ENCODE measurements around the gene CDK4. TPM values are rescaled to one million over a fixed set of nuclear protein-coding genes. Genes with fewer than 3 reads are reported as not detected.

The CDK4 gene
- total and polyA plus RNA-seq, 9 donors: 92.1 to 192 (median 168) TPM

DNA sequence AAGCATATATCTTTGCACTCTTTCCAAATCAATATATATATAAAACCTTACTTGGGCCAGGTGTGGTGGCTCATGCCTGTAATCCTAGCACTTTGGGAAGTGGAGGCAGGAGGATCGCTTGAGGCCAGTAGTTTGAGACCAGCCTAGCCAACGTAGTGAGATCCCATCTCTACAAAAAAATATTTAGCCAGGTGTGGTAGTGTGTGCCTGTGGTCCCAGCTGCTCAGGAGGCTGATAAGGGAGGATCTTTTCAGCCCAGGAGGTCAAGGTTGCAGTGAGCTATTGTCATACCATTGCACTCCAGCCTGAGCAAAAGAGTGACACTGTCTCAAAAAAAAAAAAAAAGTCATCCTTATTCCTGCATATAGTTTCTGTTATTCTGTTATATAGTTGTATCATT lies 43.8 kb downstream of the CDK4 start:
- no peak for DNase-seq
- Histone ChIP-seq H3K27me3 (ENCODE audit: control insufficient read depth, insufficient read depth, low read length) (no peaks in the 10 kb centered on the region), H3K36me3 (ENCODE audit: control insufficient read depth, insufficient read depth, low read length) (peaks cover 21% of the 10 kb centered on the region), H3K9me3 (replicated peaks; ENCODE audit: control insufficient read depth, low read depth, low read length) (peaks cover 6% of the 10 kb centered on the region), H3K4me1 (ENCODE audit: control insufficient read depth, insufficient read depth, low read length) (no peaks in the 10 kb centered on the region), H3K27ac (ENCODE audit: low read length) (no peak overlapping the region), H3K4me3 (ENCODE audit: low read length) (no peak overlapping the region)
- WGBS (ENCODE audit: insufficient coverage): no CpG with 5 or more reads among the region's 2 CpGs

GRCh38 chr12:57707250-57707649 lies 44.9 kb downstream of the CDK4 start:
- Histone ChIP-seq H3K36me3 (ENCODE audit: control insufficient read depth, insufficient read depth, low read length) (peaks cover 19% of the 10 kb centered on the region), H3K27ac (ENCODE audit: low read length) (no peak overlapping the region), H3K9me3 (replicated peaks; ENCODE audit: control insufficient read depth, low read depth, low read length) (peaks cover 7% of the 10 kb centered on the region), H3K4me3 (ENCODE audit: low read length) (no peak overlapping the region), H3K4me1 (ENCODE audit: control insufficient read depth, insufficient read depth, low read length) (no peaks in the 10 kb centered on the region), H3K27me3 (ENCODE audit: control insufficient read depth, insufficient read depth, low read length) (no peaks in the 10 kb centered on the region)
- no CpG with 5 or more reads among the region's 3 CpGs for WGBS (ENCODE audit: insufficient coverage)
- DNase-seq: no peak

- no peak overlapping the region for H3K27ac ChIP-seq (ENCODE audit: low read length)
- DNase-seq: no peak
- peaks cover 7% of the 10 kb centered on the region for H3K9me3 ChIP-seq (replicated peaks; ENCODE audit: control insufficient read depth, low read depth, low read length)
- H3K27me3 ChIP-seq (ENCODE audit: control insufficient read depth, insufficient read depth, low read length): no peaks in the 10 kb centered on the region
- H3K4me1 ChIP-seq (ENCODE audit: control insufficient read depth, insufficient read depth, low read length): no peaks in the 10 kb centered on the region
- peaks cover 44% of the 10 kb centered on the region for H3K36me3 ChIP-seq (ENCODE audit: control insufficient read depth, insufficient read depth, low read length)
- no peak overlapping the region for H3K4me3 ChIP-seq (ENCODE audit: low read length)
- 100% methylated on average over 1 of the region's 2 CpGs for WGBS (ENCODE audit: insufficient coverage)
These were observed 51.8 kb downstream of the CDK4 start for GRCh38 chr12:57700317-57700716.

GRCh38 chr12:57698414-57698813 lies 53.7 kb downstream of the CDK4 start:
- no peak overlapping the region for H3K4me3 ChIP-seq (ENCODE audit: low read length)
- no peaks in the 10 kb centered on the region for H3K27me3 ChIP-seq (ENCODE audit: control insufficient read depth, insufficient read depth, low read length)
- WGBS (ENCODE audit: insufficient coverage): 96% methylated on average over 3 of the region's 3 CpGs
- peaks cover 8% of the 10 kb centered on the region for H3K4me1 ChIP-seq (ENCODE audit: control insufficient read depth, insufficient read depth, low read length)
- H3K36me3 ChIP-seq (ENCODE audit: control insufficient read depth, insufficient read depth, low read length): peaks cover 44% of the 10 kb centered on the region
- DNase-seq: no peak
- H3K27ac ChIP-seq (ENCODE audit: low read length): no peak overlapping the region
- H3K9me3 ChIP-seq (replicated peaks; ENCODE audit: control insufficient read depth, low read depth, low read length): peaks cover 2% of the 10 kb centered on the region

Other genes with a start within 250 kb of the CDK4 start
- gene DDIT3, start 231.8 kb downstream of the CDK4 start, total RNA-seq: 28.3 TPM
- gene DDIT3, start 231.8 kb downstream of the CDK4 start, polyA plus RNA-seq (ENCODE audit: insufficient read depth in 1 of 8, insufficient read length in 8 of 8, low replicate concordance in 1 of 8): 10 to 100 TPM in 7 of 8 donors, 1 to 10 TPM in 1; 9.7 to 17.9 (median 13.1) TPM
- 11.0 TPM for gene MBD6, start 229.5 kb downstream of the CDK4 start, total RNA-seq
- gene MBD6, start 229.5 kb downstream of the CDK4 start, polyA plus RNA-seq (ENCODE audit: insufficient read depth in 1 of 8, insufficient read length in 8 of 8, low replicate concordance in 1 of 8): 10 to 100 TPM; 27.3 to 55.5 (median 33.1) TPM
- gene DCTN2, start 205.1 kb downstream of the CDK4 start, total RNA-seq: 108 TPM
- gene DCTN2, start 205.1 kb downstream of the CDK4 start, polyA plus RNA-seq (ENCODE audit: insufficient read depth in 1 of 8, insufficient read length in 8 of 8, low replicate concordance in 1 of 8): 100 to 1,000 TPM; 139 to 174 (median 155) TPM
- gene KIF5A, start 202.3 kb downstream of the CDK4 start, total RNA-seq: 0.04 TPM
- gene KIF5A, start 202.3 kb downstream of the CDK4 start, polyA plus RNA-seq (ENCODE audit: insufficient read depth in 1 of 8, insufficient read length in 8 of 8, low replicate concordance in 1 of 8): under 1 TPM in 7 of 8 donors, not detected in 1; 0.07 to 0.85 (median 0.12) TPM
- 8.9 TPM for gene PIP4K2C, start 161.1 kb downstream of the CDK4 start, total RNA-seq
- gene PIP4K2C, start 161.1 kb downstream of the CDK4 start, polyA plus RNA-seq (ENCODE audit: insufficient read depth in 1 of 8, insufficient read length in 8 of 8, low replicate concordance in 1 of 8): 10 to 100 TPM; 10.2 to 14.3 (median 11.7) TPM
- 20.5 TPM for gene DTX3, start 147.5 kb downstream of the CDK4 start, total RNA-seq
- gene DTX3, start 147.5 kb downstream of the CDK4 start, polyA plus RNA-seq (ENCODE audit: insufficient read depth in 1 of 8, insufficient read length in 8 of 8, low replicate concordance in 1 of 8): 10 to 100 TPM; 23.0 to 36.2 (median 29.4) TPM
- 32.3 TPM for gene ARHGEF25, start 140.9 kb downstream of the CDK4 start, total RNA-seq
- 10 to 100 TPM; 33.3 to 51.2 (median 40.3) TPM for gene ARHGEF25, start 140.9 kb downstream of the CDK4 start, polyA plus RNA-seq (ENCODE audit: insufficient read depth in 1 of 8, insufficient read length in 8 of 8, low replicate concordance in 1 of 8)
- gene B4GALNT1, start 119.1 kb downstream of the CDK4 start, total RNA-seq: 1.4 TPM
- 1 to 10 TPM; 1.9 to 2.9 (median 2.4) TPM for gene B4GALNT1, start 119.1 kb downstream of the CDK4 start, polyA plus RNA-seq (ENCODE audit: insufficient read depth in 1 of 8, insufficient read length in 8 of 8, low replicate concordance in 1 of 8)
- 146 TPM for gene OS9, start 58.2 kb downstream of the CDK4 start, total RNA-seq
- gene OS9, start 58.2 kb downstream of the CDK4 start, polyA plus RNA-seq (ENCODE audit: insufficient read depth in 1 of 8, insufficient read length in 8 of 8, low replicate concordance in 1 of 8): 100 to 1,000 TPM; 114 to 169 (median 131) TPM
- 3.2 TPM for gene AGAP2, start 13.6 kb downstream of the CDK4 start, total RNA-seq
- 10 to 100 TPM in 6 of 8 donors, 1 to 10 TPM in 2; 8.8 to 13.1 (median 11.0) TPM for gene AGAP2, start 13.6 kb downstream of the CDK4 start, polyA plus RNA-seq (ENCODE audit: insufficient read depth in 1 of 8, insufficient read length in 8 of 8, low replicate concordance in 1 of 8)
- gene TSPAN31, start 7.3 kb downstream of the CDK4 start, total RNA-seq: 26.3 TPM
- gene TSPAN31, start 7.3 kb downstream of the CDK4 start, polyA plus RNA-seq (ENCODE audit: insufficient read depth in 1 of 8, insufficient read length in 8 of 8, low replicate concordance in 1 of 8): 10 to 100 TPM; 37.1 to 52.5 (median 45.9) TPM
- 5.6 TPM for gene MARCHF9, start 2.8 kb upstream of the CDK4 start, total RNA-seq
- gene MARCHF9, start 2.8 kb upstream of the CDK4 start, polyA plus RNA-seq (ENCODE audit: insufficient read depth in 1 of 8, insufficient read length in 8 of 8, low replicate concordance in 1 of 8): 10 to 100 TPM in 1 of 8 donors, 1 to 10 TPM in 7; 6.8 to 12.0 (median 7.8) TPM
- 0.62 TPM for gene CYP27B1, start 14.8 kb upstream of the CDK4 start, total RNA-seq
- gene CYP27B1, start 14.8 kb upstream of the CDK4 start, polyA plus RNA-seq (ENCODE audit: insufficient read depth in 1 of 8, insufficient read length in 8 of 8, low replicate concordance in 1 of 8): 1 to 10 TPM in 5 of 8 donors, under 1 TPM in 3; 0.51 to 1.3 (median 1.1) TPM
- 15.3 TPM for gene METTL1, start 19.8 kb upstream of the CDK4 start, total RNA-seq
- gene METTL1, start 19.8 kb upstream of the CDK4 start, polyA plus RNA-seq (ENCODE audit: insufficient read depth in 1 of 8, insufficient read length in 8 of 8, low replicate concordance in 1 of 8): 10 to 100 TPM; 20.2 to 33.6 (median 24.1) TPM
- 3.9 TPM for gene EEF1AKMT3, start 20.3 kb upstream of the CDK4 start, total RNA-seq
- 1 to 10 TPM; 5.6 to 8.7 (median 6.9) TPM for gene EEF1AKMT3, start 20.3 kb upstream of the CDK4 start, polyA plus RNA-seq (ENCODE audit: insufficient read depth in 1 of 8, insufficient read length in 8 of 8, low replicate concordance in 1 of 8)
- gene TSFM, start 30.5 kb upstream of the CDK4 start, total RNA-seq: 24.2 TPM
- gene TSFM, start 30.5 kb upstream of the CDK4 start, polyA plus RNA-seq (ENCODE audit: insufficient read depth in 1 of 8, insufficient read length in 8 of 8, low replicate concordance in 1 of 8): 10 to 100 TPM; 26.2 to 38.6 (median 30.0) TPM
- gene AVIL, start 66.4 kb upstream of the CDK4 start, total RNA-seq: 9.0 TPM
- gene AVIL, start 66.4 kb upstream of the CDK4 start, polyA plus RNA-seq (ENCODE audit: insufficient read depth in 1 of 8, insufficient read length in 8 of 8, low replicate concordance in 1 of 8): 10 to 100 TPM in 4 of 8 donors, 1 to 10 TPM in 4; 6.5 to 25.3 (median 10.3) TPM
- 94.3 TPM for gene CTDSP2, start 94.4 kb upstream of the CDK4 start, total RNA-seq
- gene CTDSP2, start 94.4 kb upstream of the CDK4 start, polyA plus RNA-seq (ENCODE audit: insufficient read depth in 1 of 8, insufficient read length in 8 of 8, low replicate concordance in 1 of 8): 100 to 1,000 TPM; 153 to 215 (median 195) TPM
- 12.6 TPM for gene ATP23, start 189.3 kb upstream of the CDK4 start, total RNA-seq
- gene ATP23, start 189.3 kb upstream of the CDK4 start, polyA plus RNA-seq (ENCODE audit: insufficient read depth in 1 of 8, insufficient read length in 8 of 8, low replicate concordance in 1 of 8): 10 to 100 TPM in 3 of 8 donors, 1 to 10 TPM in 5; 5.8 to 14.1 (median 8.0) TPM

Data from muscle of leg (tissue), 11 donors.